ENCODE measurements around the gene SLC35A4. TPM values are rescaled to one million over a fixed set of nuclear protein-coding genes. Genes with fewer than 3 reads are reported as not detected.

The SLC35A4 gene
- 46.2 TPM for total RNA-seq

DNA sequence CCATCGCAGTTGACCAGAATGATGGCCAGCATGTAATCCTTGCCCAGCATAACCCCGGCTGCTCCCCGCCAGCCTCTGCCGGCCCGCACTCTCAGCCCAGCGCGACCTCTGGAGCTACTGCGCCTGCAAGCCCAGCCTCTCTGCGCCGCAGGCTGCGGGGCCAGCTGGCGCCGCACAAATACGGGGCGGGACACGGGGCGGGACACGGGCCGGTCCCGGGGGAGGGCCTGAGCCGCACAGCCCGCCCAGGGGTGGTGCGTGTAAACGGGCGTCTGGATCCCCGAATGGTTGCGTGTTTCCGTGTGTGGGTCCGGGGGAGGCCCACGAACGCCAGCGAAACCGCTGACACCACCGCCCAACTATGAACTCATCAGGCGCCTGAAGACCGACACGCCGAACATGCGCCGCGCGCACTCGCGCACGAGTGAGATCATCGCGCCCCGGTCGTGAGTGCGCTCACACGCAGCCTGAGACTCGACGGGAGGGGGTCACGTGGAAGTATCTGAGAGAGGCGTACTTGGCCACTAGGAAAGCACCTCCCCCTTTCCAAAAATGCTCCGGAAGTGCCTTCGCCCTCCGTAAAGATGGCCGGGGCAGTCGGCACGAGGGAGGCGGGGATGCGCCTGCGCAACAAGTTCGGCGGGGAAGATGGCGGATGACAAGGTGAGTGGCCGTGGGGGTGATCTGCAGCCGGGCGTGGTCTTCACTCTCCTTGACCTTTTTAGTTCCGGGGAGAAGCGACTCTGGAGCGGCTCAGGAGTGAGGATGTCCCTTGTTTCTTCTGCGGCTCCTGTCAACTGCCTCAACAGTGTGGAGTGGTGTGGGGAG, at the start of gene SLC35A4, which contains the start of gene APBB3:
Gene SLC35A4 (plus strand): TSS at position 633 of the 828 bp plus-strand sequence. CDS start 2,342 bp downstream, outside the sequence.
Gene APBB3 (minus strand): TSS at position 403 of the 828 bp plus-strand sequence. CDS start 353 bp downstream, at position 50.
- Histone ChIP-seq H3K36me3 (peaks cover 24 to 37% of the 10 kb centered on the region in 2 donors), H3K9me3 (no peaks in the 10 kb centered on the region), H3K27me3 (no peaks in the 10 kb centered on the region), H3K27ac (peak within 1 kb of the TSS; percentile 92 to 93), H3K4me1 (peaks cover 16 to 24% of the 10 kb centered on the region in 2 donors), H3K4me3 (peak within 1 kb of the TSS; percentile 88 to 92)
- peak; percentile 96 to 99 for DNase-seq (ENCODE audit: low spot score in 2 of 2)
- intact Hi-C loops (cut with DNase I): loop anchor here (1.0 to 2.0 kb wide), 4 partner anchors 16 to 164 kb away; partner anchors contain the start of genes ANKHD1 and TMCO6
- TF ChIP-seq CTCF (IDR thresholded peaks at IDR 0.05): no peak

GRCh38 chr5:140524003-140524402, 40.6 kb upstream of the SLC35A4 start:
- DNase-seq (ENCODE audit: low spot score in 2 of 2): no peak
- intact Hi-C loops (cut with DNase I): no loop called here
- no peak overlapping the region for H3K27ac ChIP-seq
- H3K4me3 ChIP-seq: no peak overlapping the region
- H3K9me3 ChIP-seq: no peaks in the 10 kb centered on the region
- no peak for TF ChIP-seq CTCF (IDR thresholded peaks at IDR 0.05)
- no peaks in the 10 kb centered on the region for H3K4me1 ChIP-seq
- peaks cover 47 to 58% of the 10 kb centered on the region in 2 donors for H3K36me3 ChIP-seq
- H3K27me3 ChIP-seq: no peaks in the 10 kb centered on the region

DNA sequence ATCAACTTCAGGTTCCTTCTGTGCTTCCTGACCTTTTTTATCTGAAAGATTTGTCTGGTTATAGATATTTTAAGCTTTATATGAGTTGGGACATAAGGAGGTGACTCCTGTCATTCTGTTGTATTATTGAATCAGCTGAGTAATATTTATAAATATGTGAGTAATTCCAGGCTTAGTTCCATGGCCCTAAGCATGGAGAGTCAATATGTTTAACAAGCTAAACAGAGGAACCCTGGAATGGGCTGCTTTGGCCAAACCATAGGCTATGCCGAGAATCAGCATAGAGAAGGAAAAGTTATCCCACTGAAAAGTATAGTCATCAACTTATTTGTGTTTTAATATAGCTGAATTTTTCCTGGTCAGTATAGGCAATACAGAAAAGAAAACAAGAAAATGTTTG, 24.4 kb upstream of the SLC35A4 start:
- Histone ChIP-seq H3K4me3 (no peak overlapping the region), H3K27me3 (no peaks in the 10 kb centered on the region), H3K9me3 (no peaks in the 10 kb centered on the region), H3K36me3 (peaks cover 64 to 90% of the 10 kb centered on the region in 2 donors), H3K4me1 (no peaks in the 10 kb centered on the region), H3K27ac (no peak overlapping the region)
- no peak for DNase-seq (ENCODE audit: low spot score in 2 of 2)
- TF ChIP-seq CTCF (IDR thresholded peaks at IDR 0.05): no peak
- intact Hi-C loops (cut with DNase I): no loop called here

DNA sequence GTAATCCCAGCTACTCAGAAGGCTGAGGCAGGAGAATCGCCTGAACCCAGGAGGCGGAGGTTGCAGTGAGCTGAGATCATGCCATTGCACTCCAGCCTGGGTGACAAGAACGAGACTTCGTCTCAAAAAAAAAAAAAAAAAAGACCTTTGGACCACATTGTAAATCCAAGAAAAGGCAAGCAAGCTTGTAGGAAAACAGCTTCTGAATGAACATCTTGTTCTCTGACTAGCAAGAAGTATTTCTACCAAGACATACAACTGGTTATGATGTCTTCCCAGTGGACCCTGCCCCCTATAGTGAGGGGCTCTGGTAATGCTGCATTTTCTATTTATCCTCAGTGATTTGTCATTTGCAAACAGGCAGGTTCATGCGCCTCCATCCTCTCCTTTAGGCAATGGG, 21.7 kb upstream of the SLC35A4 start:
- Histone ChIP-seq H3K4me1 (peaks cover 6 to 8% of the 10 kb centered on the region in 2 donors), H3K9me3 (no peaks in the 10 kb centered on the region), H3K36me3 (peaks cover 49 to 69% of the 10 kb centered on the region in 2 donors), H3K27me3 (no peaks in the 10 kb centered on the region), H3K4me3 (no peak overlapping the region), H3K27ac (no peak overlapping the region)
- TF ChIP-seq CTCF (IDR thresholded peaks at IDR 0.05): no peak
- intact Hi-C loops (cut with DNase I): no loop called here
- no peak for DNase-seq (ENCODE audit: low spot score in 2 of 2)

- Histone ChIP-seq H3K9me3 (no peaks in the 10 kb centered on the region), H3K36me3 (peaks cover 41 to 50% of the 10 kb centered on the region in 2 donors), H3K4me3 (no peak overlapping the region), H3K27me3 (no peaks in the 10 kb centered on the region), H3K27ac (no peak overlapping the region), H3K4me1 (peaks cover 19 to 22% of the 10 kb centered on the region in 2 donors)
- intact Hi-C loops (cut with DNase I): loop anchor here (5.0 kb wide), 1 partner anchor 157 kb away; the partner anchor contains the start of gene ZMAT2
- DNase-seq (ENCODE audit: low spot score in 2 of 2): no peak
- TF ChIP-seq CTCF (IDR thresholded peaks at IDR 0.05): no peak
These were observed 19.6 kb upstream of the SLC35A4 start for GRCh38 chr5:140544986-140545385.
